Measurements from ENCODE around the gene MAPRE2.

- TF ChIP-seq POLR2A (IDR thresholded peaks at IDR 0.05) (no peak), EP300 (IDR thresholded peaks at IDR 0.05) (no peak), CTCF (IDR thresholded peaks at IDR 0.05) (no peak), POLR2AphosphoS5 (IDR thresholded peaks at IDR 0.05) (no peak)
These were observed 14.5 kb downstream of the MAPRE2 start for GRCh38 chr18:35055726-35056125.

All from gastroesophageal sphincter (tissue), 3 donors.